GM19397 (cell line): ENCODE data around the gene DENND6A.
"Not testable (repeated sequence)": the region's sequence is repeated elsewhere in the genome, so short reads cannot be mapped to it uniquely, and the experiment has no call there.

Experiments
- ATAC-seq: cut with Tn5 transposase; IDR thresholded peaks from one replicate; pipeline ENCODE4 v1.9.1; 2021; ENCODE audit warnings: mild to moderate bottlenecking, moderate library complexity; ENCODE audit not compliant: unreplicated experiment

DENND6A gene, protein sequence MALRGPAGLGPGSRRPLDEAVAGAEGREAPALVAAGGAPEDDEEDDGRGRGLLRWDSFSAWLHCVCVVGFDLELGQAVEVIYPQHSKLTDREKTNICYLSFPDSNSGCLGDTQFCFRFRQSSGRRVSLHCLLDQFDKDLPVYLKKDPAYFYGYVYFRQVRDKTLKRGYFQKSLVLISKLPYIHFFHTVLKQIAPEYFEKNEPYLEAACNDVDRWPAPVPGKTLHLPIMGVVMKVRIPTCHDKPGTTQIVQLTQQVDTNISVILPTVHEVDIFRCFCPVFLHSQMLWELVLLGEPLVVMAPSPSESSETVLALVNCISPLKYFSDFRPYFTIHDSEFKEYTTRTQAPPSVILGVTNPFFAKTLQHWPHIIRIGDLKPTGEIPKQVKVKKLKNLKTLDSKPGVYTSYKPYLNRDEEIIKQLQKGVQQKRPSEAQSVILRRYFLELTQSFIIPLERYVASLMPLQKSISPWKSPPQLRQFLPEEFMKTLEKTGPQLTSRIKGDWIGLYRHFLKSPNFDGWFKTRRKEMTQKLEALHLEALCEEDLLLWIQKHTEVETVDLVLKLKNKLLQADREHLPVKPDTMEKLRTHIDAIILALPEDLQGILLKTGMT

DNA sequence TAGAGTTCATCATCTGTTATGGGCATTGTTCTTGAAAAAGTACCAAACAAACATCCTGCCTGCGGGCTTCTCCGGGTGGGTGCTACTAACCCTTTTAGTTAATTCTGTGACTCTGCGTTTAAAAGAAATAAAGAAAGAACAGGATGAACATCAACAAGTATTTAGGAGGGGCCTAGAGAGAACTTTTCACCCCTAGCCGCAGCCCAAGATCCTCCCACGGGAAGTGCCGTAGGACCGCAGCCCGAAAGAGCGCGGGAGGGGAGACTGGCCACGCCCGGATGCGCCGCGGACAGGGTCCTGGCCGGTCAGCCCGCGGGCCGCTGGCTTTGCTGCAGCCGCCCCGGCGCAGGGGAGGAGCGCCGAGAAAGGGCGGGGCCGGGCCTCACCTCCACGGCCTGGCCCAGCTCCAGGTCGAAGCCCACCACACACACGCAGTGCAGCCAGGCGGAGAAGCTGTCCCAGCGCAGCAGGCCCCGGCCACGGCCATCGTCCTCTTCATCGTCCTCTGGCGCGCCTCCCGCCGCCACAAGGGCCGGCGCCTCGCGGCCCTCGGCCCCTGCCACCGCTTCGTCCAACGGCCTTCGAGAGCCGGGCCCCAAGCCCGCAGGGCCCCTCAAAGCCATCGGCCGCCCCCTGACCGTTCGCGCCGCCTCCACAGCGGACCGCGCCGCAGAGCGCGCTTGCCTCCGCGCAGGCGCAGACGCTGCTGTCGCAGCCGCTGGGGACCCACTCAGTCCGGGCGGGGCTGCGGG is at the start of gene DENND6A:
TSS of gene DENND6A (minus strand) at position 682 of the 752 bp plus-strand sequence. CDS start at position 623, 59 bp downstream.
- peak; percentile 91 for ATAC-seq

DNA sequence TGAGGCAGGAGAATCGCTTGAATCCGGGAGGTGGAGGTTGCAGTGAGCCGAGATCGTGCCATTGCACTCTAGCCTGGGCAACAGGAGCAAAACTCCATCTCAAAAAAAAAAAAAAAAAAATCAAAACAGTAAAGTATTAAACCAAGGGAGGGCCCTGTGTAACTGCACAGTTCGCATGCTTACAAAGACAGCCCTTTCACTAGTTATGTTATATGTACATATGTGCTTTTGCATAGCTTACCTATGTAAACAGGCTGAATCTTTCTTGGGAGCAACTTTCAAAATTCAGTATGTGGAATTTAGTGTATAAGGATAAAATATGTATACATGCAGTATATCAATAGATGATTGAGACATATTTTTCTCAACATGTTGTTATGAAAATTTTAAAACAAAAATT is 47.1 kb upstream of the DENND6A start:
- no peak for ATAC-seq

DNA sequence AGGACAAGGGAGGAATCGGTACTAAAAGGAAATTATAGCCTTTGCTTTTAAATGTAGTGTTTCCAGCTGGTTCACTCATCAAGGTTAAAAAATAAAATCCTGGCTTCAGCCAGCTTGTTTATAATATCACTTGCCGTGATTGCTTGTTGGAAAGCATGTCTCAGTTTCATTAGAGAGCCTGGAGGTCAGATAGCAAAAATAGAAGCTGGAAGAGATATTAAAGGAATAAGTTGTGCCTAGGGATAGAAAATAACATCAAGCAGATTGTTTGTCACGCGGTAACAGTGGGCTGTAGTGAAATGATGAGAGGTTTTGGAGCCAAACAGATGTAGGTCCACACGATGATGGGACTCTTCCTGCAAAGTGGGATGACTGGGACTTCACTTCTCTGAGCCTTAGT is 45.5 kb upstream of the DENND6A start:
- ATAC-seq: no peak

DNA sequence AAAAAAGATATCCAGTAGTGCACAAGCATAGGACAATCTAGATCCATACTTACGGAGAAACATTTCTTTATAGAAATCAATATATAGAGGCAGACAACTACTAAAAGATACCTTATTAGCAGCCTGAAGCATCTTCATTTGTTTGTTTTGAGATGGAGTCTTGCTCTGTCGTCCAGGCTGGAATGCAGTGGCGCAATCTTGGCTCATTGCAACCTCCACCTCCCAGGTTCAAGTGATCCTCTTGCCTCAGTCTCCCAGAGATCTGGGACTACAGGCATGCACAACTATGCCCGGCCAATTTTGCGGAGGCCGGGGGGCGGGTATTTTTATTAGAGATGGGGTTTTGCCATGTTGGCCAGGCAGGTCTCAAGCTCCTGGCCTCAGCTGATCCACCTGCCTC is 45.0 kb upstream of the DENND6A start:
- no peak for ATAC-seq

DNA sequence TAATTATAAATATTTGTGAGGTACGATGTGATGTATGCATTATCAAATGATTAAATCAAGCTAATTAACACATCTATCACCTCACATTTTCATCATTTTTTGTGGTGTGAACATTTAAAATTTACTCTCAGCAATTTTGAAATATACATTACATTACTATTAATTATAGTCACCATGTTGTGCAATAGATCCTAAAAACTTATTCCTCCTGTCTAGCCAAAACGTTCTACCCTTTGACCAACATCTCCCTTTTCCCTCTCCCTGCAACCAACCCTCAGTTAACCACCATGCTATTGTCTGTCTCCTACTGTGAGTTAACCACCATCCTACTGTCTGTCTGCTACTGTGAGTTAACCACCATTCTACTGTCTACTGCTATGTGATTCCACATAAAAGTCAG is 42.5 kb upstream of the DENND6A start:
- ATAC-seq: no peak

DNA sequence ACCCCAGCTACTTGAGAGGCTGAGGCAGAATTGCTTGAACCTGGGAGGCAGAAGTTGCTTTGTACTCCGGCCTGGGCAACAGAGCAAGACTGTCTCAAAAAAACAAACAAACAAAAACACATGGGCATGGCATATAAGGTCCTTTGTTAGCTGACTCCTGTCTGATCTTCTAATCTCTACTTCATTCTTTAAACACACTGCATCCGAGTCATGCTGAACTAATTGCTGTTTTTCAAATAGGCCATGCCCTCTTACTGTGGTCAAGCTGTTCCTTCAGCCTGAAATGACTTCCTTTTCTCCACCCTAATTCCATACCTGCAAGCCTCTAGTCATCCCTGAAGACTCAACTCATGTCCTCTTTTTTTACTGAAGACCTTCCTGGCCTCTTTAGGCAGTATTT is 40.9 kb upstream of the DENND6A start:
- no peak for ATAC-seq

DNA sequence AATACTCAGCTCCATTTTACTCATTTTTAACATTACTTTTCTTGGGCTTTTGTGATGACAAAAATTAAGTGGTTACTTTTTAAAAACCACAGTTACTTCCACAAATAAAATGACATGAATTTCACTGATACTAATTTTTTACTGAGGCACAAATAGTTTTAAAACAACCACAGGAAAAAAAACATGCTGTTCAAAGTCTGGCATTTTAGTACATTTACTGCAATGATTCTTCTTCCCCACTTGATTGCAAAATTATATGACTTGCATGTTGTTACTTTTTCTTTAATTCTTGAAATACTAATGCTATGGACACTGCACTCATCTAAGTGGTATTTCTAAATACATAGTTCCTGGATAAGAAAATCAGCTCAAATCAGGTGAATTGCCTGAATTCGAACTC is 38.4 kb upstream of the DENND6A start:
- ATAC-seq: no peak

DNA sequence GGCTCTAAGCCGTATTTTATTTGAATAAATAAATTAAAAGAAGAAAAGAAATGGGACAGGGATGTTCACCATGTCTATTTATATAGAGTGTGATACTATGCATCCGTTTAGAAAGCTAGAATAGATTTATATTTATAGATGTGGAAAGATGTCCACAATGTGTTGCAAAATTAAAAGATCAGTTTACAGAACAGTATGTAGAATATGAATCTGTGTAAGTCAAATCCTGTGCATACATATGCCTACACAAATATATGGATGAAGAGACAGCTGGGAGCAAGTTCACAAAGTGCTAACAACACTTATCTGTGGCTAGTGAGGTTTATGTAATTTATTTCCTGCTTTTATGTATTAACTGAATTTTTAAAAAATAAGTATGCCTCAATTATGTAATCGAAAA is 37.8 kb upstream of the DENND6A start:
- ATAC-seq: no peak

DNA sequence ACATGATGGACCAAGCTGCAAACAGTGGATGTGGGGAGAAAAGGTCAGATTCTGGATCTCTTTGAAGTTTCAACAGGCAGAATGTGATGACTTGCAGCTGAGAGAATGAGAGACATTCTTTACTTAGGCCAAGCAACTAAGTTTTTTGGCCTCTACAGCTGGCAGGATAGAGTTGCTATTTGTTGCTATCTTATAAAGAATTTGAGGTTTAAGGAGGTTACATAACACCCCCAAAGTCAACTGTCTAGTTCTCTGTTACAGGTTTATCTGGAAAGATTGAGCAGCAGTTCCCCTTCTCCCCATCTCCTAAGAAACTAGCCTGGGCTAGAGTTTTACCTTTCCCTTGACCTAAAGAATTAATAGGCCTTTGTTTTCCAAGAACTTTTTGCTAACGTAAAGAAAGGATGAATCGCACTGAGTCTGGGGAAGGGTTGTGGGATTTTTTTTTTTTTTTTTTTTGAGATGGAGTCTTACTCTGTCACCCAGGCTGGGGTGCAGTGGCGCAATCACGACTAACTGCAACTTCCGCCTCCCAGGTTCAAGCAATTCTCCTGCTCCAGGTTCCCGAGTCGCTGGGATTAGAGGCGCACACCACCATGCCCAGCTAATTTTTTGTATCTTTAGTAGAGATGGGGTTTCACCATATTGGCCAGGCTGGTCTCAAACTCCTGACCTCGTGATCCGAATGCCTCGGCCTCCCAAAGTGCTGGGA is 36.6 kb upstream of the DENND6A start:
- no peak for ATAC-seq

DNA sequence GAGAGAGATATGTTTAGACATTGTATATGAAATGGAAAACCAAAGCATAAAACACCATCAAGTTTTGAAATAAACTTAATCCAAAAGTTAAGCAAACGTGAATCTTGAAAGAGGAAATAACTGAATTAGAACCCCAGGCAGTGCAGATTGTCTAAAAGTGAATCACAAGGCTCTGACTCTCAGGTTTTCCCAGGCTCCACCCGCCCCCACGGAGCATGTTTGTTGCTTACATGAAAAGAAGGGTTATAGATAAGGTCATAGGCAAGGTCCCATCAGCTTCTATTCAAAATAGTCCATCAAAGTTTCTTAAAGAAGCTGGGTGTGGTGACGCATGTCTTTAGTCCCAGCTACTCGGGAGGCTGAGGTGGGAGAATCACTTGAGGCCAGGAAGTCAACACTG is 34.2 kb upstream of the DENND6A start:
- ATAC-seq: no peak

DNA sequence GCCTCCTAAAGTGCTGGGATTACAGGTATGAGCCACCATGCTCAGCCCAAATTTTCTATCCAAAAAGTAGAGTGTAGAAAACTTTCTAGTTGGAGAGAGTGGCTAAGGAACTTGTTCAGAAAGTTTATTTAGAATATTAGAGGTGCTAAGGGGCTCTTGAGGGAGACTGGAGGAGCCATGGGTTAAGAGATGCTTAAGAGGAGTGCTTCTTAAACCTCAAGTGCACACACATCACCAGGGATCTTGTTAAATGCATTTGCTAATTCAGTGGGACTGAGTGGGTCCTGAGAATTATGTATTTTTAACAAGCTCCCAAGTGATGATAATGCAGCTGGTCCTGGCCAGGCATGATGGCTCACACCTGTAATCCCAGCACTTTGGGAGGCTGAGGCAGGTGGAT is 33.5 kb upstream of the DENND6A start:
- ATAC-seq: no peak

DNA sequence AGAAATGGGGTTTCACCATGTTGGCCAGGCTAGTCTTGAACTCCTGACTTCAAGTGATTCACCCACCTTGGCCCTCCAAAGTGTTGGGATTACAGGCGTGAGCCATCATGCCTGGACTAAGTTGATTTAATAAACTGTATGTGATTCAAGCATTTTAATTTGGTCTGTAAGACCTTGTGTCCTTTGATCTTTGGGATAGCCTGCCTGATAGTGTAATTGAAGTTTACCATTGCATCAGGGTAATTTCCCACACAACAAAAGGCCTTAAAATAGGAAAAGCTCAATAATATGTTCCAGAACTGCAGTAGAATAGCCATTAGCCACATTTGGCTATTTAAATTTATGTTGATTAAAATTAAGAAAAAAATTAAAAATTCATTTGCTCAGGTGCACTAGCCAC is 25.2 kb upstream of the DENND6A start:
- no peak for ATAC-seq

DNA sequence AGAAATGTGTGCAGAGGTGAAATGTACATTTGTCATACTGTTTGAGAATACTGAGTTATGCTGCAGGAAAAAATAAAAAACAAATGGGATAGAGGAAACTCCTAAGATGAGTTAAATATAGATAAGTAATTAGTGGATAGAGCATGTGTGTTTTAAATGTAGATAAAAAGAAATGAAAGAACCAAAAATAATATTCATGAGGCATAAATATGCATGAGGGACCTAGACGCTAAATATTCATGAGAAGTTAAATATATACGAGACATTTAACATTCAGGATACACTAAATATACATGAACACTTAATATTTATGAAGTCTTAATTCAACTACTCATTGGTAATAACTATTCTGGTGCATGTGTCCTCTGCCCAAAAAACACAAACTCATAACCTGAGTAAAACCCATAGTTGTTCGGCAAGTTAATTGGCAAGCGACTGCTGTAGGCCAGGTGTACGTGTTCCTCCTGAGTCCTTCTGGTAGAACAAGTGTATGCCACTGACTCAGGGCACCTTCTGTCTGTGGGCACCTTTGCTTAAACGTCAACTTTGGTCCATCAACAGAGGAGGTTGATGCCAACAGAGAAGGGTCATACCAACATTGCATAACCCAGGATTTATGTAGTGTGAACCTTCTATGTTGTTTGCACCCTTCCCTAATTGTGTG is 24.5 kb upstream of the DENND6A start:
- no peak for ATAC-seq

DNA sequence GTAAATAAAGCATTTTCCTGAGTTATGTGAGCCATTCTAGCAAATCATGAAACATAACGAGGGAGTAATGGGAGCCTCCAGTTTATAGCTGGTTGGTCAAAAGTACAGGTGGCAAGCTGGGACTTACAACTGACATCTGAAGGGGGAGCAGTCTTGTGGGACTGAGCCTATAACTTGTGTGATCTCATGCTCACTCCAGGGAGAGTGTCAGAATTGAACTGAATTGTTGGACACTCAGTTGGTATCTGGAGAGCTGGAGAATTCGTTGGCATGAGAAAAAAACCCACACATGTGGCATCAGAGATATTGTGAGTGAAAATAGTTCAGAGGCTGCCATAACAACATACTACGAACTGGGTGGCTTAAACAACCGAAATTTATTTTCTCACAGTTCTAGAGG is 22.8 kb upstream of the DENND6A start:
- ATAC-seq: no peak

DNA sequence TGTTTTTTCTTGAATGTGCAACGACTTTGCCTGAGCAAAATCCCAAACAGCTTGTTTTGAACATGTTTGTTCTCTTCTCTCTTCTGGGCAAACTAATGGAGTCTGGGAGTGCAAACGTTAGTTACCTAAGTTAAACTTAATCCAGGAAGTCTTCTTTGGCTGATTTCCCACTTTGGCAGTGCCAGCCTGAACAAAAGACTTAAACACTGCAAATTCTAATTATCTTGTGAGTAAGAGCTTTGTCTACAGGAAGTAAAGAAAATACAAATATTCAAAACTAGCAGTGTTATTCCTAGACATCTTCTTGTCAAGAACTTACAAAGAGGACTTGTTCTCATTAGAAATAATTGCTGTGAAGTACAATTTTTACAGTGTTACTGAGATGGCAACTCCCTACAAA is 16.7 kb upstream of the DENND6A start:
- no peak for ATAC-seq

DNA sequence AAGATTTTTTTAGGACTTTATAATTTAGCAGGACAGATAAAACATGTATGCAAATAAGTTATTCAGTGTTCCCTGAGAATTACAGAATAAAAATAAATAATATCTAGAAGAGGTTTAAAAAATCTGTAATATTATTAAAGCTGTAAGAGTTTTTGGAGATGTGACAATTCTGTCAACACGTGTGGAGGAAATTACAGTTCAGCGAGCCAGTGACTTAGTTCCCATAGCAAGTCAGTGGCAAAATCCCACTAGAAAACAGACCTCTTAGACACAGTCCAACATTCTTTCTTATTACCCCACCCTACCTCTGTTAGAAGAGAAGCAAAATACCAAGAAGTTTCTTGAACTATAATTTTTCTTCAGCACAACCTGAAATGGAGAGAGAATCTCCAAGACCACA is 16.2 kb upstream of the DENND6A start:
- no peak for ATAC-seq

DNA sequence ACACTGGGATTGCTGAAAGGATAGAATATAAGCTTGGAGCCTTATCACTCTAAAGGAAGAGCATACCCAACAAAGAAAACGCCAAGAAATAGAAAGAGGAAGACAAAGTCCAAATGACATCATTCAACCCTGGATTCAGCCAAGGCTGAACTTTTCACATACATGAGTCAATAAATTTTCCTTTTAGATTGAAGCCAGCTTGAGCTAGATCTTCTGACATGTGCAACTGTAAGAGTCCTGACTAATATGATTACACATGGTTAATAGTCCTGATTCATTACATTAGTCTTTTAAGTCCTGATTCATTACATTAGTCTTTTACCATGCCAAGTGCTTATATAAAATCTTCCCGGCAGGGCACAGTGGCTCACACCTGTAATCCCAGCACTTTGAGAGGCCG is 13.6 kb upstream of the DENND6A start:
- ATAC-seq: no peak

DNA sequence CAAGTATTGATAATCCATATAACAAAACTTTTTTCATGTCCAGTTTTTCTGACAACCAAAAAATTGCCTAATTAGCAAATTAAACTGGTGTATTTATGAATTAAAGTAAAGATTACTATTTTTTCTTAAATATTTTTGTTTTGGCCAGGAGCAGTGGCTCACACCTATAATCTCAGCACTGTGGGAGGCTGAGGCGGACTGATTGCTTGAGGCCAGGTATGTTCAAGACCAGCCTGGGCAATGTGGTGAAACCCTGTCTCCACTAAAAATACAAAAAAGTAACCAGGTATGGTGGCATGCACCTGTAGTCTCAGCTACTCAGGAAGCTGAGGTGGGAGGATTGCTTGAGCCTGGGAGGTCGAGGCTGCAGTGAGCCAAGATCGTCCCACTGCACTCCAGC is 12.5 kb upstream of the DENND6A start:
- ATAC-seq: not testable (repeated sequence)

DNA sequence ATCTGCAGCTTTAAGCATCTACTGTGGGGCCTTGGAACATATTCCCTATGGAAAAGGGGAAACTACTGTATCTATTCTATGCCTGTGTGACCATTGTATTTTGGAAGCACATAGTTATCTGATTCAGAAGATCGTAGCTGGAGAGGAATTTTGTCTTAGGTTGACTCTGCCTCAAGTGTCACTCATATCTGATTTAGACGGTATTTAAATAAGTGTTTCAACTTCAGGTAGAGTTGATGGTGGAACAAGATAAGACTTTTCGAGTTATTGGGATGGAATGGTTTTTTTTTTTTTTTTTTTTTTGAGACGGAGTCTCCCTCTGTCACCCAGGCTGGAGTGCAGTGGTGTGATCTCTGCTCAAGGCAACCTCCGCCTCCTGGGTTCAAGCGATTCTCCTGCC is 8.9 kb upstream of the DENND6A start:
- ATAC-seq: no peak

DNA sequence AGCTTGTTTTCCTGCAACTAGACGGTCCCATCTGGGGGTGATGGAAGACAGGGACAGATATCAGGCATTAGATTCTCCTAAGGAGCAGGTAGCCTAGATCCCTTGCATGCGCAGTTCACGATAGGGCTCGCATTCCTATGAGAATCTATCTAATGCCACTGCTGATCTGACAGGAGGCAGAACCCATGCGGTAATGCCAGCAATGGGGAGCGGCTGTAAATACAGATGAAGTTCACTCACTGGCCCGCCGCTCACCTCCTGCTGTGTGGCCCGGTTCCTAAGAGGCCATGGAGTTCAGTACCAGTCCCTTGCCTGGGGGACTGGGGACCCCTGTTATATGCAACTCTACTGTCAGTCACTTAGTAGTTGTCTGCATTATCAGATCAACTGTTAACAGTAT is 7.9 kb upstream of the DENND6A start:
- ATAC-seq: no peak

DNA sequence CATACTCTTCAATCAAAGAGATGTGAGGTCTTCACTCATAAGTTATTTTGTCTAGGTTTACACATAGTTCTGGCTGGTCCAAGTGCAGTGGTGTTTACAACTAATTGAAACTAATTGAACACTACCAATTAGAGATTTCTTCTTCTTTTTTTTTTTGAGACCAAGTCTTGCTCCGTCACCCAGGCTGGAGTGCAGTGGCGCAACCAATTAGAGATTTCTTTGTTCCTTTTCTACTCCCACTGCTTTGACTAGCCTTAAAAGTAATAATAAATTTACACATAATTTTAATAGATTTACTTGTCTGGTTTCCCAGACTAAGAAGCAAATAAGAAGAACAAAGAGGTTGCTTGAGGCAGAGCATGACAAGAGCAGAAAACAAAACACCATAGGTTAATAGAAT is 6.7 kb upstream of the DENND6A start:
- ATAC-seq: no peak
